NCI-H187 (cell line): ENCODE data around the gene C11orf24.

Source experiments
- DNase-seq, 2 experiments: peaks; one replicate each; lab custom pipeline; 2025; lab: John Stamatoyannopoulos, UW

C11orf24 gene

DNA sequence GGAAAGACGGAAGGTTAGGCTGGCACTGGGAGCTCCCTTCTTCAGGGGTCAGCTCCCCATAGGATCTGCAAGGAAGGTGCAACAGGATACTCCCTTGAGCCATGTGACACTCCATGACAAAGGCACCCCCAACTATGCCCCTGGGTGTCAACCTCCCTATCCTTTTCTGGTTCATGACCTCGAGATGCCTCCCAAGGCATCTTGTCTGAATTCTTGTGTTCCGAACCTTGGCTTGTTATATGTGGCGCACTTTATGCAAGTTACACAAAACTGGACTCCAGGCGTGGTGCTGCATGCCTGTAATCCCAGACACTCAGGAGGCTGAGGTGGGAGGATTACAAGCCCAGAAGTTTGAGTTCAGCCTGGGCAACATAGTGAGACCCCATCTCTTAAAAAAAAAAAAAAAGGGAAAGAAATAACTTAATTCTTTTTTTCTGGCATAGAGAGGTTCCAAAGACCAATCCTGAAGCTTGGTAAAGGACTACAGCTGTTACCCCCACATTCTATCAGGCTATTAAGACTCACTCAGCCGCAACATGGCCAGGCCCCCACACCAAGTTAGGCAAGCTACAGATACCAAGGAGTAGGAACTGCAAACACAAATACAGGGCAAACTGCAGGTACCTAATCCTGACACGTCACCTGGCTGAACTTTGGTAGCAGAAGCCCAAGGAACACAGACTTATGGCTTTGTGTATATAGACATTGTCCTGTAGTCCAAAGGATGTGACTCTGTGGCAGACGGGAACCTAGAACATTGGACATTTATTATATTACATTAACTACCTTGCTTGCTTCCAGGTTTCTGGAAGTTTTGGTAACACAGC is 1.4 kb downstream of the C11orf24 start:
- no peak for DNase-seq

DNA sequence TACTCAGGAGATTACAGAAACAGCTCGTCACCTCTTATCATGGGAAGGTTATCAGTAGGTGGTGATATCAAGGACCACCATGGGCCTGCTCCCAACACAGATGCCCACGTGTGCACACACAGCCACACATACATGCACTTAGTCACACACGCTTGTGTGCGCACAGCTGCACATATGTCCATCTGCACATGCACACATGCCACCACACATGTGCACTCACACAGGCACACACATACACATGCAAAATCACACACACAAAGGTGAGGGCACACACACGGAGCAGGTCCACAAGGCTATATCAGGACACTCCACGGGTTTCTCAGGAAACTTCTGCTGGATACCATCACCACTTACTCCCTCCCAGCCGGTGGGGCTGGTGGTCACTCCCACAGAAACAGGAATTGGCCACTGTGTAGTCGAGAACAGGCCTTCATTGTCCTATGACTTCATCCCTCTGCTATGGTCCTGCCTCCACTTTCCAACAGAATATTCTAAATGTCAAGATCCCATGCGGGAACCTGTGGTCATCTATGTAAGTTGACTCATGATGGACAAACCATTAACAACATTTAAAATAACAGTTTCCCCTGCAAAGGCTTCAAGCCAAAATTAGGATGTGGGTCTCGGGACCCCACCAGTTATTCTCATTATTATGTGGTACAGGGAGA is 2.2 kb downstream of the C11orf24 start:
- DNase-seq: no peak

DNA sequence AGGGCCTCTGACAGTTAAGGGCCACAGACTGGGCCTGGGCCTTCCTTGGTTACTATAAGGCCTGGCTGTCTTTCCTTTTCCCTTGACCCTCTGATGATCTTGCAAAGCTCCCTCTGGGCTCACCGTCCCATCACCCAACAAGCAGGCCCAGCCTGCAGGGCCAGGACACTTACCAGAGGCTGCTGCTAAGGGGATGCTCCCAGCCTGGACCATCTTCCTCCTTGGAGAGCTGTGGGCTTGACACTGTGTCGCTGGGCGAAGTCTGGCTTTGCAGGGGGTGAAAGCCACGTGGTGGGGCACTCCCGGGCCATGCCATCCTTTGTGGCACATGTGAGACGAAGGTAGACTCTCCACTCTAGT is 3.9 kb downstream of the C11orf24 start:
- no peak for DNase-seq

DNA sequence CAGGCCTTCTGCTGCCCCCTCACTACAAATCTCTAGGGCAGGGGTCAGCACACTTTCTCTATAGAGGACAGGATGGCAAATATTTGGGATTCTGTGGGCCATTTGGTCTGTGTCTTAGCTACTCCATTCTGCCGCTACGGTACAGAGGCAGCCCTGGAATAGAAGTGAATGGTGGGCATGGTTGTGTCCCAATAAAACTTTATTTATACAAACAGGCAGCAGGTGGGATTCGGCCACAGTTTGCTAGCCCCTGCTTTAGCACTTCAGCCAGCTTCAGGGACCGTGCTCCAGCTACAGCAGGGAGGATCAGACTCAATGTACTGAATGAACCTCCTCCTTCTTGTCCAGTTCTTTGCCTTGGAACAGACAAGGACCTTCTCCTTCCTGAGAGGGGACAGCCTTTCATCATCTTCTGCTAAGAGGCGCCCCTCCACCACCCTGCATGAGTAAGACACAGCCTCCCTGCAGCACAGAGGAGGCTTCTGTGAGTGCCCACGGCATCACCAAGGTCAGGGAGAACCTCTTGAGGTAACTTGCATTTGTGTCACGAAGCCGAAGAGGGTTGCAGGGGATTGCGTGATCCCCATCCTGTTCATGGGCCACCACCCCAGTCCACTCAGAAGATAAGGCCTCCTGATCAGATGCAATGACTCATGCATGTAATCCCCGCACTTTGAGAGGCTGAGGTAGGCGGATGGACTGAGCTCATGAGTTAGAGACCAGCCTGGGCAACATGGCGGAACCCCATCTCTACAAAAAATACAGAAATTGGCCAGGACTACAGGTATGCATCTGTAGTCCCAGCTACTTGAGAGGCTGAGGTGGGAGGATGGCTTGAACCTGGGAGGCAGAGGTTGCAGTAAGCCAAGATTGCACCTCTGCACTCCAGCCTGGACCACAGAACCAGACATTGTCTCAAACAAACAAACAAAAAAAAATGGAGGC is 4.6 kb downstream of the C11orf24 start:
- DNase-seq: no peak

DNA sequence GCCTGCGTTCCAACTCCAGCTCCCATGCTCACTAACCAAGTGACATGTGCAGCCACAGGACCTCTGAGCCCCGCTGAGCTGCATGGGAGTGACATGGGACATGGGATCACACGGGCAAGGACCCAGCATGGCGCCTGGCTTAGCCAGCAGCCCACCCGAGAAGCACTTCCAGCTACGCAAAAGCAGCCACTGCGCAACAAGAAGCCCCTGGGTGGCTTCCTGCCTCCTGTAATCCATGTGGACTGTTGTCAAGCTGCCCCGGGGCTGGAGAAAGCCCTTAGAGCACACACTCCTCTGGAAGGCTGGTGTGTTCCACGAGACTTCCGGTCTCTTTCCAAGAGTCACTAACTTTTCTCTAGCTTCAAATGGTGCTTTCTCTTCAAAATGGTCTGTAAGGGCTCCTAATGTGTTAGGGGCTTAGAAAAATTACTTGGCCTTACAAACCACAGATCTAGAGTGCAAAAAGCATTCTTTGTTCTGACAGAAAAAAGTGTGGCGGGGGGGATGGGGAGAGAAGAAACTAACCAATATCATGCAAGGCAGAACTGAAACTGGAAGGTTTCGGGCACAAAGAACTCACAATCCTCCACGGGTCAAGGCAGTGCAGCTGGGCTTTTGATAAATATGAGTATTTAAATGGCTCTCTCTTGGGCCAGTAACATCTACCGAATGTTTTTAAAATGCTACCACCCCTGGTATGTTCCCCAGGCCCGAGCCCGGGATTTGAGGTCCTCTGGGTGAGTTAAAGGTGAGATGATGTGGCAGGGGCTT is 5.5 kb downstream of the C11orf24 start:
- DNase-seq: no peak

DNA sequence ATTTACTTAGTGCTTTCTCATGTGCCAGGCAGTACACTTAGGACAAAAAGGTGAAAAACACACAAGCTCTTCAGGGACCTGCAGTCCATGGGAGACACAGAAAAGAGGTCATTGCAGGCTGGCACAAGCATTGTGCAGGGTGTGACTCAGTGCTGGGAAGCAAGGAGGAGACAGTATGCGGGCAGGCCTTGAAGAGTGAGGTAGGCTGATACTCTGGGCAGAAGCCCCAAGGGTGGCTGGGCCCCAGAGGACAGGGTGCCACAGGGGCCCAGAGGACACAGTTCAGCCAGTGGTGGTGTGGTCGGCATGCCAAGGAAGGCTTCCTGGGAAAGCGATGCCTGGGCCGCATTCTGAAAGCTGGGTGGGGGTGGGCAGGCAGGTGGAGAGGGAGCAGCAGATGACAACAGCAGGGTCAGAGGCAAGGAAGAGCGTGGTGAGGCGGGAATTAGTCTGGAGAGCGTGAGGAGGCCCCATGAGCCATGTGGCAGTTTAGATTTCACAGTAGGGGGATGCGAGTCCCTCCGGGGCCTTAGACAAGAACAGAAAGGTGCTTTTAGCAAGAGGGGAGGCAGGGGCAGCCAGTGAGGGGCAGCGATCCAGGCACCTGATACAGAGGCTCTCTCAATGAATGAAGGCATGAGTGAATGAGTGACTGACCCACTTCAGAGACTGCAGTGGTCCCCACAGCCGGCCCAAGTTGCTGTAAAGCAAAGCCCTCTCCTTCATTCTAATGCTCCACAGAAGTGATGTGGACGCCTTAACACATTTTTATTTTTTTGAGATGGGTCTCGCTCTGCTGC is 6.8 kb downstream of the C11orf24 start:
- no peak for DNase-seq

DNA sequence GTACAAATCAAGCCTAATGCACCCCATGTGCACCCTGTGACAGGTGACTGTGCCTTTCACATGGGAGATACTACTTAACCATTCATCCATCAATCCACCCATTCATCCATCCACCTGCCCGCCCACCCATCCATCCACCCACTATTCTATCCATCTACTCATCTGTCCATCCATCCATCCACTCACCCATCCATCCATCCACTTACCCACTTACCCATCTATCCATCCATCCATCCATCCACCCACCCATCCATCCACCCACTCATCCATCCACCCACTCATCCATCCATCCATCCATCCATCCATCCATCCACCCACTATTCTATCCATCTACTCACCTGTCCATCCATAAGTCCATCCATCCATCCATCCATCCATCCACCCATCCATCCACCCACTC is 7.5 kb downstream of the C11orf24 start:
- DNase-seq: no peak

DNA sequence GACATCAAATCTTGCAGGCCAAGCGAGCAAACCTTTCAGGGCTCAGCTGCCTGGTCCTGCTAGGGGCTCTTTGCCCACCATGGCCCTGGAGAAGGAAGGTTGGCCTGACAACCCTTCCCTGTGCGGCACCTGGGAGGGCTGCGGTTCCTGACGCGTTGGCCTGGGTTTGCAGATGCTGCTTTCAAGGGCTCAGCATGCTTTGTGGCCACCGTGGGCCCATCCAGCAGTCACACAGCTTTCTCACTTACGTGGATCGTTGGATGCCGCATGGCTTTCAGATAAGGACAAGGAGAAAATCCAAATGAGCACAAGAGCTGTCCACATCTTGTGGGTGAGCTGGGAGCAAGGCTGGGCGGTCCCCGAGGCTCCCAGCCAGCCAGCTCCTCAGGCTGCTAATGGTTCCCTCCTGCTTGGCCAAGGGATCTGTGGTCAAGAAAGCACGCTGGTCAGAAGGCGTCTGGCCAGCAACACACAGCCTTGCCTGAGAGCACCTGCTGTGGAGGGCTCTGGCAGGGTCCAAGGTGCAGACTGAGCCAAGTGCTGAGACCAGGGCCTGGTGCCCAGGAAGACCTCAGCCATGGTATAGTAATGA is 8.2 kb downstream of the C11orf24 start:
- no peak for DNase-seq

DNA sequence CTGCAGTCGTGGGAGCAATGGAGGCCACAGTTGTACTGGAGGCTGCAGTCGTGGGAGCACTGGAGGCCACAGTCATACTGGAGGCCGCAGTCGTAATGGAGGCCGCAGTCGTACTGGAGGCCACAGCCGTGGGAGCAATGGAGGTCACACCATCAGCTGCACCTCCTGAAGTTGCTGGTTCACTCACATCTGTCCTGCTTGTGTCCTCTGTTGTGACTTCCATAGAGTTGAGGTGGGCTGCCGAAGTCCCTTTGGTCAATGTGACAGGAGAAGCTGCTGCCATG is 9.3 kb downstream of the C11orf24 start:
- DNase-seq: no peak

DNA sequence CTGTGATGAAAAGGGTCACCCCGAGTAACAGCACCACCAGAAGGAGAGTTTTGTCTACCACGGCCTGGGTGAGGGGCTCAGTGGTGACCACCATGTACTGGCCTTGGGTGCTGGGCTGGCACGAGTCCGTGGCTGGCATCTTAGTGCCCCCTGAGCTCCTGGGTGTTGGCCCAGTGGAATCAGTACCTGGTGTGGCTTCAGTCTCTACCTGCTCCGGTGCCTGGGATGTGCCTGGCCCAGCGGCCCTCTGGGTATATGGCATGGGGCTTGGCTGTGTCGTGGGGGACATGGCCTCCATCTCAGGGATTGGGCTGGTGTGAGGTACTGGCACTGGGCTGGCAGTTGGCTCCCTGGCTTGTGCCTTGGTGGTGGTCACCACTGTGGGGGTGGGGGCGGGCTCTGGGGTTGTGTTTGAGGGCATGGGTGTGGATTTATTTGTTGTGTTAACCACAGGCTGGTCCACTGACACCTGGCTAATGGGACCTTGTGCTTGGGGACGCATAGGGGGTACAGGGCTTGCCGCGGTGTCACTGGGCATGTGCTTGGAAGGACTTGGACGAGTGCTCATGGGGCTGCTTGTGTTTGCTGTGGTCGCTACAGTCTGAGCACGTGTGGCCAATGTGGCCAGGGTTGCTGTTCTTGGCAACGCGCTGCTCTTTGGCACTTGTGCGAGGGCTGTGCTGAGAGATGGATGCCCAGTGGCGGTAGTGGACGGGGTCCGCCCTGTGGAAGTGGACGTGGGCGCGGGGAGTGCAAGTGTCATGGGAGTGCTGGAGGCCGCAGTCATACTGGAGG is 9.8 kb downstream of the C11orf24 start:
- no peak for DNase-seq

DNA sequence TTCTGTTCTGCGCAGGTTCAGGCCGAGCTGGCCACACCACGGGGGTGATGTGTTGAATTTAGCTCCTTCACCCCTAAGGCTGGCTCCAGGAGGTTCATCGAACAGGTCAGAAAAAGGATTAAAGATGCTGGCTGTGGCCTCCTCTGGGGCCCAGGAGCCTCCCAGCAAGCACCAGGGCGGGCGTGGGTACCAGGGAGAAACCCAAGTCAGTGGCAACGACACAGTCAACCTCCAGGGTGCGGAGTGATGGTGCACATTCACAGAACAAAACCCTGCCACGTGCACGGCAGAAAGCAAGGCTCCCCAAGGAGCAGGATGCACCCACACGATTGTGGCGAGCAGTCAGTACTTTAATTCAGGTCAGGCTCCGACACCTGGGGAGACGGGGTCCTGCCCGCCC is 10.8 kb downstream of the C11orf24 start:
- no peak for DNase-seq

DNA sequence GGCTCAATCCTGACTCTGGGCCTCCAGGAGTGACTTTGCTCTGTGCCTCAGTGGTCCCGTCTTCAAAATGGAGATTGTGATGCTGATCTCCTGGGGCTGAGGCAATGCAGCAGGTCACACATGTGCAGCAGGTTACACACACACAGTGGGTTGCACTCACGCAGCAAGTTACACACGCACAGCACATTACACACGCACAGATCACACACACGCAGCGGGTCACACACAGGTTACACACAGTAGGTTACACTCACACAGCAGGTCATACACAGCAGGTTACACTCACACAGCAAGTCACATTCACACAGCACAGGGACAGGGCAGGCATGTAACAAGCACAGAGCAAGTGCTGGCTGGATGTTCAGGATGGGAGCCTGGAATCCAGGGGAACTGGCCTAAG is 11.3 kb downstream of the C11orf24 start:
- DNase-seq: no peak

DNA sequence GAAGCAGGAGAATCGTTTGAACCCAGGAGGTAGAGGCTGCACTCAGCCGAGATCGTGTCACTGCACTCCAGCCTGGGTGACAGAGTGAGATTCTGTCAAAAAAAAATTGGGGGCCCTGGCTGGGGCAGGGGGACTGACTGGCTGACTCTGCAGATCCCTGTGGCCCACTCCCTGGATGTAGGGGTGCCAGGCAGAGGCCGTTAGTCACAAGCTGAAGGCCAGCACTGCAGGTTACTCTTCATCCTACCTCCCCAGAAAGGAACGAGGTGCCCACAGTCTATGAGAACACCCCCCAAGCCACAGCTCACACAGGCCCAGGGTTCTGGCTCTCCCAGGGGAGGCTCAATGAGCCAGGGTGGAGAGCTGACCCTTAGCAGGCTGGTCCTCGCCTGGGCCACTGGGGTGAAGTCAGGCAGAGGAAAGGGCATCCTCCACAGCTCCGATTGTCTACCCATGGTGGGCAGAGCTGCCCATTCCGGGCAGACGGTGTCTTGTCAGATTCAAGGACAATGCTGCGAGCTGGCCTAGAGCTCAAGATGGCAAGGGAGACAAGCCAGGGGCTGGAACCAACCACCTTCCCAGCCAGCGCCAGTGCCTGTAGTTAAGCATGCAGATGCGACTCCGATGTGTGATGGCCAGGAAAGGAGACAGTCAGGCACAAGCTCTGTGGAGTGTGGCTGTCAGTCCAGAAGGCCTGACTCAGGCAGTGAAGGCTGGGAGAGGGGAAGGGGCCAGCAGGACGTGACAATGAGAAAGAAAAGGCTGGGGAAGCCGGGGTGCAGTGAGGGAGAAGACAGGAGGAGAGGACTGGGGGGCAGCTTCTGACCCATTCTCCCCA is 12.4 kb downstream of the C11orf24 start:
- no peak for DNase-seq

DNA sequence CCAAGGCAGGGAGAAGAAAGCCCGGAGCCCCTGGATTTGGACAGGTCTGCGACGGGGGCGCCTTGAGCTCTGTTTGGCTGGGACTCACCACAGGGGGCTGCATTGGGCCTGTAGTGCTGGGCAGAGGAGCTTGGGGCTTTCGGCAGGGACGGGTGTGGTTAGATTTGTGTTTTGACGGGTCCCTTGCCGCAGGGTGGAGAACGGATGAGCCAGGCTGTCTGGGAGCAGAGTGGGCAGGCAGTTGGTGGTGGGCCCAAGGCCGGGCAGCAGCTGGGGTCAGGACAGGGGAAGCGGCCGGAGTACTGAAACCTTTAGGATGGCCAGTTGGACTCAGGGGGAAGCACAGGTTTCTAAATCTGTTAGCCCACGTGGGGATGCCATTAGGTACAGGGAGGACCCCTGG is 13.4 kb downstream of the C11orf24 start:
- no peak for DNase-seq

DNA sequence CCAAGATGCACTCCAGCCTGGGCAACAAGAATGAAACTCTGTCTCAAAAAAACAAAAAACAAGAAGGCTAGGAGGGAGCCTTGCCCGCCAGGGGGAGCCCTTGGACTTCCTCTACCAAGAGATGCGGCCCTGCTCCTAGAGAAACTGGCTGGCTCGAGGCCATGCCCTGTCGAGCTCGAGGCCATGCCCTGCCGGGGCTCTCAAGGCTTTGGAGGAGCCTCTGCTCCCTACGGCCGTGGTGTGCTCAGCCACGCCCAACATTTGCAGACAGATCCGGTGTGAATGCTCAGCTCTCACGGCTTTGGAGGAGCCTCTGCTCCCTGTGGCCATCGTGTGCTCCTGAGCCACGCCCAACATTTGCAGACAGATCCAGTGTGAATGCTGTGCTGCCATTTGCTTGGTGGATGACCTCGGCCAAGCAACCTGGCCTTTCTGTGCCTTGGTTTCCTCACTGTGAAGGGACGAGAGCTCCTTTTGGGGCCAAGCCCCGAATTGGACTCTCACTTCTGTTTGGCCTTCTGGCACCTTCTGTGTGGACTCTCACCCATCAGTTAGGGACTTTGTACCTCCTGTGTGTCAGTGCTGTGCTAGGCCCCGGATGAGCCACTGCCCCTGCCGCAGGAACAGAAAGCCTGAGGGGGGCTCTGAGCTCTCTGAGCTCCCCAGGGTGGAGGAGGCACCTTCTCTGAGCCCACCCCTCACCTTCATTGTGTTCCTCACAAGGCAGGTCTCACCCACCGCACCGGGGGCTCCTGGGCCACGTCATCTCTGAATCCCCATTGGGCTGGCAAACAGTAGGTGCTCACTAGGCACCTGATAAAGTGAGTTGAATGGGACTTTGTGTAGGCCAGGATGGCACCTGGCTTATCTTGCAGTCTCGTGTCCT is 14.1 kb downstream of the C11orf24 start:
- peak; percentile 75 to 85 for DNase-seq

DNA sequence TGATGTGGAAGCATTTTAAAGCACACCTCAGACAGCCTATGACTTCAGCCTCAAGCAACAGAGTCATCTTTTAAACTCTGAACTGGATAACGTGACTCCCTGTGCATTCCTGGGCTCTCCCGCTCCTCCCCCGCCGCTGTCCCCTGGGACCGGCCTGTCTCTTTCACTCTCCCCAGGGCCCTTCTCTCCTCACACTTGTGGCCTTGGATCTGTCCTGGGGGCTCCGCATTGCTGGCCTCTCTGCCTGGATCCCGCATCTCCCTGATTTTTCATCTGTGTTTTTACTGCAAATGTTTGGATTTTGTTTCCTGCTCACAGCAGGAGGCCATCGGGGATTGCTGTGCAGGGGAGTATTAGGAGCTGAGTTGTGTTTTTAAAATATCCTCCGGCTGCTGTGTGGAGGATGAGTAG is 15.4 kb downstream of the C11orf24 start:
- no peak for DNase-seq

DNA sequence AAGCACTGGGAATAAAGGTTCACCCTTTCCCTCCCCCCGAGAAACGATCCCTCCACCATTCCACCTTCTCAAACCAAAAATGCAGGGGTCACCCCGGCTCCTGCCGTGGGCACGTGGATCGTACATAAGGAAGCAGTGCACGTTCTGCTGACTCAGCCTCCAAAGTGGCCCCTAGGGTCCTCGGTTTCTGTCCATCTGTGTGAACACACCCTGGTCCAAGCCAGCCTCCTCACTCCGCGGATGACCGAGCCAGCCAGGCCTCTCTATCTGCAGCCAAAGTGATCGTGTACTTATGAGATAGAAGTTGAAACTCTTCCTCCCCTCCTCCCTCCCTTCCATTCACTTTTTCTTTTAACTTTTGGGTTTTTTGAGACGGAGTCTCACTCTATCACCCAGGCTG is 16.2 kb downstream of the C11orf24 start:
- no peak for DNase-seq

DNA sequence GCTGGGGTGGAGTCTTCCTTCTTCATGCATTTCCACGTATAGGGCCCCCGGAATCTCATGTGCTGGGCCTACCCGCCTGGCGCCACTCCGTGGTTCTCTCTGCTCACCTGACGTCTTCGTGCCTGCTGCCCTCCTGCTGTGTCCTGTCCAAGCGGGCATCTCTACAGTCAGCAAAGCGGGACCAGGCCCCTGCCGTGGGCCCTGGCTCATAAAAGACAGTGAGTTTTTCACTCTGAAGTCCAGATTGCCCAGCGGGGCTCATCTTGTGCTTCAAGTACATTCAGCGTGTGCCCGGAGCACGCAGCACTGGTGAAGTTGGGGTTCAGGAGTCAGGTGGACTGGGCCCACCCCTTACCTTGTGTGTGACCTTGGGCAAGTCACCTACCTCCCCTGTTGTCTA is 17.4 kb downstream of the C11orf24 start:
- DNase-seq: no peak
